ENCODE data around the gene SIX1.

DNA sequence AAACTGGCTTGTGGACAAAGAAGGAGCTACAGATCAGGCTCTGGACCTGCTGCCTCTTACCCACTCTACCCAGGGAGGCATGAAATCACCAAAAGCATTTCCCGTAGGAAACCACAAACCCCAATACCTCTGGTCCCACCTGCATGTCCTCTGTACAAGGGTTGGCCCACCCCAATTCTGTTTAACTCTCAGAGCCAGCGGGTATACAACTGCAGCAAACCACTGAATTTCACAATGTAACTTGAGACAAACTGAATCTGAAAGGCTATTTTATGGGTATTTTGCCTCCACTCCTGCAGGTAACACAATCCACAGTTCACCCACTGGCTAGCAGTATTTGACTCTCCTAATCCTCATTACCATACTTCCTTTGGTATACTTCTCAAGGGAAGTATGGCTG is 16.5 kb downstream of the SIX1 start:
- TF ChIP-seq, protein P1, sequence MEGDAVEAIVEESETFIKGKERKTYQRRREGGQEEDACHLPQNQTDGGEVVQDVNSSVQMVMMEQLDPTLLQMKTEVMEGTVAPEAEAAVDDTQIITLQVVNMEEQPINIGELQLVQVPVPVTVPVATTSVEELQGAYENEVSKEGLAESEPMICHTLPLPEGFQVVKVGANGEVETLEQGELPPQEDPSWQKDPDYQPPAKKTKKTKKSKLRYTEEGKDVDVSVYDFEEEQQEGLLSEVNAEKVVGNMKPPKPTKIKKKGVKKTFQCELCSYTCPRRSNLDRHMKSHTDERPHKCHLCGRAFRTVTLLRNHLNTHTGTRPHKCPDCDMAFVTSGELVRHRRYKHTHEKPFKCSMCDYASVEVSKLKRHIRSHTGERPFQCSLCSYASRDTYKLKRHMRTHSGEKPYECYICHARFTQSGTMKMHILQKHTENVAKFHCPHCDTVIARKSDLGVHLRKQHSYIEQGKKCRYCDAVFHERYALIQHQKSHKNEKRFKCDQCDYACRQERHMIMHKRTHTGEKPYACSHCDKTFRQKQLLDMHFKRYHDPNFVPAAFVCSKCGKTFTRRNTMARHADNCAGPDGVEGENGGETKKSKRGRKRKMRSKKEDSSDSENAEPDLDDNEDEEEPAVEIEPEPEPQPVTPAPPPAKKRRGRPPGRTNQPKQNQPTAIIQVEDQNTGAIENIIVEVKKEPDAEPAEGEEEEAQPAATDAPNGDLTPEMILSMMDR (conservative IDR thresholded peaks at IDR 0.05; ENCODE audit: low read length), result no peak
- no peak for TF ChIP-seq EZH2phosphoT487 (IDR thresholded peaks at IDR 0.05; ENCODE audit: borderline replicate concordance)

Measured in Loucy (cell line).